HG03159 (cell line): ENCODE measurements around the gene PPP1R1B.

ENCODE experiments used
- ATAC-seq: cut with Tn5 transposase; IDR thresholded peaks from one replicate; pipeline ENCODE4 v1.9.1; 2021; ENCODE audit warnings: mild to moderate bottlenecking, moderate library complexity; ENCODE audit not compliant: unreplicated experiment

Gene PPP1R1B

GRCh38 chr17:39600288-39600996, 26.3 kb upstream of the PPP1R1B start:
- ATAC-seq = no peak

GRCh38 chr17:39600997-39601597, 25.7 kb upstream of the PPP1R1B start:
- no peak for ATAC-seq

GRCh38 chr17:39601758-39602532, 24.8 kb upstream of the PPP1R1B start:
- ATAC-seq = no peak

- no peak for ATAC-seq
Observed at GRCh38 chr17:39602533-39603303, 24.0 kb upstream of the PPP1R1B start.

- no peak for ATAC-seq
Observed at GRCh38 chr17:39603304-39604016, 23.3 kb upstream of the PPP1R1B start.

- no peak for ATAC-seq
Observed at GRCh38 chr17:39604911-39605491, 21.8 kb upstream of the PPP1R1B start.

- no peak for ATAC-seq
Observed at GRCh38 chr17:39605492-39606433, 21.0 kb upstream of the PPP1R1B start.

GRCh38 chr17:39606434-39607056, 20.2 kb upstream of the PPP1R1B start:
- no peak for ATAC-seq

GRCh38 chr17:39607057-39607850, 19.5 kb upstream of the PPP1R1B start:
- ATAC-seq = no peak

- no peak for ATAC-seq
Observed at GRCh38 chr17:39607851-39608130, 19.0 kb upstream of the PPP1R1B start, which contains the start of gene NEUROD2. NEUROD2 (minus strand) TSS chr17:39607920; CDS start chr17:39606599, 1,321 bp downstream.

GRCh38 chr17:39608142-39608981, 18.4 kb upstream of the PPP1R1B start:
- no peak for ATAC-seq

- no peak for ATAC-seq
Observed at GRCh38 chr17:39609416-39610025, 17.2 kb upstream of the PPP1R1B start.

- ATAC-seq = no peak
Observed at GRCh38 chr17:39611401-39612112, 15.2 kb upstream of the PPP1R1B start.

GRCh38 chr17:39612291-39612894, 14.4 kb upstream of the PPP1R1B start:
- no peak for ATAC-seq

GRCh38 chr17:39612935-39613464, 13.8 kb upstream of the PPP1R1B start:
- ATAC-seq = no peak
